ENCODE measurements around the gene SLAMF1.
"Not testable (repeated sequence)": the region's sequence is repeated elsewhere in the genome, so short reads cannot be mapped to it uniquely, and the experiment has no call there.

SLAMF1 gene

DNA sequence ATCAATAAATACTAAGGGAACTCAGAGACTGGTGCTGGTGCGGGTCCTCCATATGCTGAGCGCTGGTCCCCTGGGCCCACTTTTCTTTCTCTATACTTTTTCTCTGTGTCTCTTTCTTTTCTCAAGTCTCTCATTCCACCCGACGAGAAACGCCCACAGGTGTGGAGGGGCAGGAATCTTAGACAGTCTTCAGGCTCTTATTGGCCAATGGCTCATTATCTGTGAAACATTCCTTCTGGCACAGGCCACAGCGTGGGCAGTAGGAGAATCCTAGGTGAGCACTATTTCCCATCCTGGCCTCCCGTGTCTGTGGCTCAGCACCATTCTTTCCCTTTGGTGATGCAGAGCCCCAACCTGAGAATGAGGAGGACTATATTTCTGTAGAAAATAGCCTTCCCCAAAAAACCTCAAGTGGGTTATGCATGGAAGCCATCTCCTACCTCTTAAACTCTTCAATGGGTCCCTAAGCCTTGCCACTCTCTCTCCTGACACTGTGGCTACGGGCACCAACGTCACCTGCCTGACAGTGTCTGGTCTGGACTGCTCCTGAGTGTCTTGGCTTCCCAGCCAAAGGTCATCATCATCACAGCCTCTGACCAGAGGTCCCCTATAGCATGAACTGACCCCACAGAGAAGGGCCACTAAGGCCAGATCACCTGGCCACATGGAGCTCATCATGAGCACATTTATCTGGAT lies 6.2 kb upstream of the SLAMF1 start:
- Mint-ChIP-seq H3K27ac (no peak overlapping the region), H3K27me3 (no peaks in the 10 kb centered on the region), H3K9me3 (ENCODE audit: low read depth) (no peaks in the 10 kb centered on the region), H3K36me3 (peaks cover 5% of the 10 kb centered on the region), H3K4me1 (ENCODE audit: low read depth) (peaks cover 78% of the 10 kb centered on the region), H3K4me3 (no peak overlapping the region)

DNA sequence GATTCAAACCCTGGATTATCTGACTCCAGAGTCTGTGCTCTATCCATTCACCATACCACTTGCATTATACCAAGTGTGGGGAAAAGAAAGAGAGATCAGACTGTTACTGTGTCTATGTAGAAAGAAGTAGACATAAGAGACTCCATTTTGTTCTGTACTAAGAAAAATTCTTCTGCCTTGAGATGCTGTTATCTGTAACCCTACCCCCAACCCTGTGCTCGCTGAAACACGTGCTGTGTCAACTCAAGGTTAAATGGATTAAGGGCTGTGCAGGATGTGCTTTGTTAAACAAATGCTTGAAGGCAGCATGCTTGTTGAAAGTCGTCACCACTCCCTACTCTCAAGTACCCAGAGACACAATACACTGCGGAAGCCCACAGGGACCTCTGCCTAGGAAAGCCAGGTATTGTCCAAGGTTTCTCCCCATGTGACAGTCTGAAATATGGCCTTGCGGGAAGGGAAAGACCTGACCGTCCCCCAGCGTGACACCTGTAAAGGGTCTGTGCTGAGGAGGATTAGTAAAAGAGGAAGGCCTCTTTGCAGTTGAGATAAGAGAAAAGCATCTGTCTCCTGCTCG lies 5.3 kb upstream of the SLAMF1 start:
- peaks cover 76% of the 10 kb centered on the region for H3K4me1 Mint-ChIP-seq (ENCODE audit: low read depth)
- H3K9me3 Mint-ChIP-seq (ENCODE audit: low read depth); H3K36me3 Mint-ChIP-seq; H3K4me3 Mint-ChIP-seq; H3K27me3 Mint-ChIP-seq: not testable (repeated sequence)
- H3K27ac Mint-ChIP-seq: peak overlapping the region; percentile 56

DNA sequence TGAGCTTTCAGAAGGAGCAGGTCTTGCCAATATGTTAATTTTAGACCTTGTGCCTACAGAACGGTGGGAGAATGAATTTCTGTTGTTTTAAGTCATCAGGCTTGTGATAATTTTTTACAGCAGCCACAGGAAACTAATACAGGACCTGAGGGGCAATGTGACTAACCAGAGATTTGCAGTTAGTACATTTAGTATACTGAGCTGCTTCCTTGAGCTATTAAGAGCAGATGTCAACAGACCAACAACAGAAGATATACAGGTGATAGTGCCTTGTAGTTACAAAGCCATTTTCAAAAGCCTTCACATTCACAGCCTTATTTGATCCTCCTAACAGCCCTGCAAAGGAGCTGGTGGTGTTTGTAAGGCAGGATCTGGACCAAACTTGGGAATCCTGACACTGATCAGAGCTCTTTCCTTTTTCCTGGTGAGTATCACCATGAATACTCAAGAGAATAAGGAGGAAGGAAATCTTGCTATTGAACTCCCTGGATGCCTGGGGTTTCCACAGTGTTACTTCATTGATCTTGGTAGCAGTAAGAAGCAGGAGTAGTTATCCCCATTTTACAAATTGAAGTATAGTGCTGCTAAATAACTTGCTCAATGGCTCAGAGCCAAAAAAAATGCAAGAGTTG lies 4.7 kb upstream of the SLAMF1 start:
- Mint-ChIP-seq H3K9me3 (ENCODE audit: low read depth) (no peaks in the 10 kb centered on the region), H3K27ac (peak overlapping the region; percentile 56), H3K4me3 (no peak overlapping the region), H3K27me3 (no peaks in the 10 kb centered on the region), H3K4me1 (ENCODE audit: low read depth) (peaks cover 72% of the 10 kb centered on the region), H3K36me3 (peaks cover 5% of the 10 kb centered on the region)

DNA sequence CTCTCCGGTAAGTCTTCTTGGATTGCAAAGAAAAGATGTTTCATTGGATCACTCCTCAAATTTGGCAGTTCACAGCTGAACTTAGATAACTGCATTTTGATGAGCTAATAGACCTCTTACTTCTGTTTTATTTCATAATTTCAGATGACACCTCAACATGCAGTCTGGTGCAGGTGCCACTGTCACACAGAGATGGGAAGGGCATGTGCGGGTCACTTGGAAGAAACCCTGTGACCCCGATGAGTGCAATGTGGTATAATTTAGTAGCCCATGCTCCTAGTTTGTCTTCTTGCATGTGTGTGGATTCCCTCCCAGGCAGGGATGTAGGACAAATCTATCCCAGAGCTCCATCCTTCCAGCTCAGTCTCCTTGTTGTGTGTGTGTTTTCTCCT lies 481 bp upstream of the SLAMF1 start:
- Mint-ChIP-seq H3K4me1 (ENCODE audit: low read depth) (peaks cover 80% of the 10 kb centered on the region), H3K9me3 (ENCODE audit: low read depth) (no peaks in the 10 kb centered on the region), H3K27me3 (no peaks in the 10 kb centered on the region), H3K36me3 (peaks cover 32% of the 10 kb centered on the region), H3K27ac (peak overlapping the region; percentile 93), H3K4me3 (peak overlapping the region; percentile 97)

DNA sequence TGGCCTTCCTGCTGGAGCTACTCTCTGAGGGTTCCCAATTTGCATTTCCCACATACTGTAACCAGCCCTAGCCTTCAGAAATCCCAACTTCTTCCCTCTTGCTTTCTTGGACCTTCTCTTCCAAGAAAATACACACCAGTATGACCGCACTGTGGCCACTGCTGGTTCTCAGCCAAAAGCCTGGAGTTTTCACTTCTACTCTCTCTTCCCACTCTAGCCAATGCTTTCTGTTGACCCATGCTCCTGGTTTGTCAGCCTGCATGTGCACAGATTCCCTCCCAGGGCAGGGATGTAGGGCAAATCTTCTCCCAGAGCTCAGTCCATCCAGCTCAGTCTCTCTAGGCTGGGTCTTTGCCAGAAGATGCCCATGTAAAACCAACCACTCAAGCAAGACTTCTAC lies 664 bp downstream of the SLAMF1 start:
- Mint-ChIP-seq H3K4me3 (peak overlapping the region; percentile 97), H3K36me3 (peaks cover 34% of the 10 kb centered on the region), H3K27me3 (no peaks in the 10 kb centered on the region)

DNA sequence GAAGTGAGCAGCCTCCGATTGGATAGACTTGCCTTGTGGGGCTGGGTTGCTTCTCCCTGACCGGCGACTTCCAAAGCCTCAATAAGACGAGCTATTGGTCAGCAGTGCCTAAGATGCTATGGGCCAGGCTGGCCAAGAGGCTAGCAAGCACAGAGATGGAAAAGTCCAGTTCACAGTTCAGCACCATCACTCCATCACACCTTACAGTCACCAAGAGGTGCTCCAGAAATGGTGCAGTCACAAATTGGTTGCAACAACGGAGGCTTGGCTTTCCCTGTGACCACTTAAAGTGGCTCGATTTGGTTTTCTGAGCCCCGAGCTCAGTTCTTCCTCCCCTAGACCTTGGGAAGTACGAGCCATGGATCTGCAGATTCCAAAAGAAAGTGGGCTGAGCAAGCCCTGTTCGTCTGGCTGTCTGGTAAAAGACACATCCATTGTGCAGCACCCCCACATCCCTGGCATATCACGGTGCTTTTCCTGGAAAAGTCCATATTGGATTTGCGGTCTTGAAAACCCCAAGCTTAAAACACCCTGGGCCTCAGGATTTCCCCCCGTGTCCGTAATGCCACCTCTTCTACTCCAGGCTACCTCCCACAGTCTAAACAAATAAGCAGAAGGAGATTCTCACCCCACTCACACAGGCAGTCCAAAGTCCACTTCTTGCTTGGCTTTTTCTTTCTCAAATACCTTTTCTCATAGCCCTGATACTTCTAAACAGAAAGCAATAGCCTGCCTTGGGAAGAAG lies 1.3 kb downstream of the SLAMF1 start:
- Mint-ChIP-seq H3K4me3 (peak overlapping the region; percentile 97), H3K27me3 (no peaks in the 10 kb centered on the region), H3K27ac (peak overlapping the region; percentile 93), H3K36me3 (peaks cover 31% of the 10 kb centered on the region), H3K9me3 (ENCODE audit: low read depth) (no peaks in the 10 kb centered on the region), H3K4me1 (ENCODE audit: low read depth) (peaks cover 80% of the 10 kb centered on the region)

More for the DNA sequence above, 664 bp downstream of the SLAMF1 start:
- H3K4me1 Mint-ChIP-seq (ENCODE audit: low read depth): peaks cover 80% of the 10 kb centered on the region
- H3K27ac Mint-ChIP-seq: peak overlapping the region; percentile 93
- no peaks in the 10 kb centered on the region for H3K9me3 Mint-ChIP-seq (ENCODE audit: low read depth)

DNA sequence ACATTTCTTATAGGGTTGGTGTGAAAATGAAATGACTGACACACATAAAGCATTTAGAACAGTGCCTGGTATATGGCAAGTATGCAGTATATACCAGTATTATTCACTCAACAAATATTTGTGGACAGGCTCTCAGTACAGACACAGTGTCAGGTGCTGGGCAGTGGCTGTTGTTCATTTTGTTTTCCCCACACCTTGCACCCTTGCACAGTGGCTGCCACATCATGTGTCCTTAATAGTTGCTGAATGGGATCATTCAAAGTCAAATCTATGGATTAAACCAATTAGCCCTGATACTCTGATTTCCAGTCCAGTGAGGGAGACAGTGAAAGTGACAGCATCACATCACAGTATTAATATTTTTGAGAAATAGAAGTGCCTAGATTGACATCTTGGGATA lies 2.4 kb downstream of the SLAMF1 start:
- H3K4me3 Mint-ChIP-seq: peak overlapping the region; percentile 97
- H3K27ac Mint-ChIP-seq: peak overlapping the region; percentile 93
- no peaks in the 10 kb centered on the region for H3K9me3 Mint-ChIP-seq (ENCODE audit: low read depth)
- H3K36me3 Mint-ChIP-seq: peaks cover 34% of the 10 kb centered on the region
- H3K27me3 Mint-ChIP-seq: no peaks in the 10 kb centered on the region
- peaks cover 81% of the 10 kb centered on the region for H3K4me1 Mint-ChIP-seq (ENCODE audit: low read depth)

DNA sequence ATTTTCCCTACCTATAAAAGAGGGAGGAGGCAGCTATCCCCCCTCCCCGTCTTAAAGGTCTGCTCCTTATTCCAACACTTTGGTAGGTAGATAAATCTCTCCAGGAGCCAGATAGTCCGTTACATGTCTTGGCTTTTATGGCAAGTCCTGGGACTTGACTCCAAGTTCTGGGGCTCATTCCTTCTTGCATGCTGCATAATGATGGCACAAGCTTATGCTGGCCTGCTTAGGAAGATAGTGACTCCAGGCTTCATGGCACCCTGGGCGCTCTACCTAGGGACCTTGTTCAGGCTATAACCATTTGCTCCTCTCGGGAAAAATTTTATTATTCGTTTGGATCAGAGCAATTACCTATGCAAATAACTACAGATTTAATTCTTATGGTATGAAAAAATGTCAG lies 3.7 kb downstream of the SLAMF1 start:
- H3K36me3 Mint-ChIP-seq: peaks cover 34% of the 10 kb centered on the region
- peak overlapping the region; percentile 97 for H3K4me3 Mint-ChIP-seq
- H3K27ac Mint-ChIP-seq: peak overlapping the region; percentile 93
- no peaks in the 10 kb centered on the region for H3K9me3 Mint-ChIP-seq (ENCODE audit: low read depth)
- H3K27me3 Mint-ChIP-seq: no peaks in the 10 kb centered on the region
- peaks cover 83% of the 10 kb centered on the region for H3K4me1 Mint-ChIP-seq (ENCODE audit: low read depth)

DNA sequence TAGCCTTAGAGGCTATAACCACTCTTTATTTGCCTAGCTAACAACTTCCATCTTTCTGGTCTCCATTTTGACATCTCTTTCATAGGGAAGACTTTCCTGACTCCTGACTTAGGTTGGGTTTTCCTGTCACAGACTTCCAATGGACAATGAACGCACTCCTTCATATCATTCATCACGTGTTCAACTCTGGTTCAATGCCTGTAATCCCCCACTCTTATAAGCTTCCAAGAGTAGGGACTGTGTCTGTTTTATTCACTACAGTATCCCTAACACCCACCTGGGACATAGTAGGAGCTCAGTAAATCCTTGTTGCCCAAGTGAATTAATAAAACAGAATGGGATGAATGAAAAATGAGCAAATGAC lies 4.6 kb downstream of the SLAMF1 start:
- Mint-ChIP-seq H3K27ac (peak overlapping the region; percentile 93), H3K36me3 (peaks cover 34% of the 10 kb centered on the region), H3K27me3 (no peaks in the 10 kb centered on the region), H3K4me1 (ENCODE audit: low read depth) (peaks cover 85% of the 10 kb centered on the region), H3K9me3 (ENCODE audit: low read depth) (no peaks in the 10 kb centered on the region), H3K4me3 (peak overlapping the region; percentile 97)

DNA sequence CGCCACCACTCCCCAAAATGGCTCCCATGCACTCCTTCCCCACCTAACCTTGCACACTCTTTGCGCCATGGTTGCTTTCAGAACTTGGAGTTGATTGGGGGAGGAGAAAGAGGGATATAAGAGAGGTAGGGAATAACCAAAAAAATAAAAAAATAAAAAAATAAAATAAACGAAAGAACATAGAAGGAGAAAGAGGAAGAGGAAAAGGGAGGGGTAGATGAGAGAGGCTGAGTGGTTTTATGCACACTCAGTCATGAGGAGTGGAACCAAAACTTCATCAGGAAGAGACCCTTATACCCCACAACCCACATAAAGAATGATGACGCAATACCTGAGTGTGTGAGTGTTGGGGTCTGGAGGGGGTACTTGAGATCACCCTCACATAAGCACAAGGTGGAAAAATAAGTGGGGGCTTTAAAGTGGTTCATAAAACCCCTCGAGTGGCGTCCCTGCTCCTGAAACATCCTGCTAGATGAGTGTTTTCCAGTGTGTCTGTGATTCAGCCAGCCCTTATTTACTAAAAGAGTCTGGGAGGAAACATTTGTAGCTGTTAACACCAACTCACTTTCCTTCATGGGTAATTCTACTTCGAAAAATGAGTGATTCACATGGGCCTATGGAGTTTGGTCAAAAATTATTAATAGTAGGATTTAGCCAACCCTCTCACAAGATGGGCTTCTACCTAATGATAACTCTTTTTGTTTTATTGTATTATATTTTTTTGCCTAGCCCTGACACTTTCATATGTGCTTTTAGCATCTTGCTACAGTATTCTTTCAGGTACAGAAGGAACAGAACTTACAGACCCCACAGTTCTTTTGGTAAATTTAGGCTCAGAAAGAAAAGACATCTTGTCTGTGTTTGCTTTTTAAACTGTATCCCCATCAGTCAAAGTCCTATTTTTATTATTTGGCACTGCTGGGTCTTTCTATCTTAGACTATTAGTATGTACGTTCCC lies 5.2 kb downstream of the SLAMF1 start:
- Mint-ChIP-seq H3K27ac (peak overlapping the region; percentile 93), H3K36me3 (peaks cover 39% of the 10 kb centered on the region), H3K9me3 (ENCODE audit: low read depth) (no peaks in the 10 kb centered on the region)

DNA sequence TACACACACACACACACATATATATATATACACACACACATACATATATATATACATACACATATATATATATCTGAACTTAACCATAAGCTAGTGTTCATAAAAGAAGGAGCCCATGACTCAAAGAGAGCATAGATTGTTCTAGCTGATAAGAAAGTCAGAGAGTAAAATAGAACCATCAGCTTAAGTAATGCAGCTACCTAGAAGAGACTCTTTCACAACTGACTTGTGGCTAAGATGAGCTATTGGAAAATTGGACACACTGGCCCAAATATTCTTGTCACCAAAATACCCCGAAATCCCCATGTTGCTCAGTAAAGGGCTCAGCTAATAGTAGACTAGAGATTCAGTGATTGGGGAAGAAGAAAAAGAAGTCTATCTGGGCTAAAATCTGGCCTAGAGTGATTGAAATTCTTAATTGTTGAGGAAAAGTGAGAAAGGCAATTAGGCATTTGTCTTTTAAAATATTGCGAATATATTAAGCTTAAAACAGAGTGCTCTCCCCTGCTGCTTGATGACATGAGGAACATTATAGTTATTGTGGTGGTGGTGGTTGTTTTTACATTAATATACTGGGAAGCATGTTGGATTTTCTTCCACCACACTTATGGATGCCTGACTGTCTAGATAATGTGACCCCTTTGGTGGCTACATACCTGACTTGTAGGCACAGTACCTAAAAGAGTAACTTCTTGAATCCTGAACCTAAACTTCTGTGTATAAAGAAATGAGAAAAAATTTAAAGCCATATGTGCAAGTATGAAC lies 6.3 kb downstream of the SLAMF1 start:
- Mint-ChIP-seq H3K4me1 (ENCODE audit: low read depth) (peaks cover 91% of the 10 kb centered on the region), H3K27ac (peak overlapping the region; percentile 92), H3K9me3 (ENCODE audit: low read depth) (no peaks in the 10 kb centered on the region), H3K27me3 (no peaks in the 10 kb centered on the region), H3K36me3 (peaks cover 34% of the 10 kb centered on the region), H3K4me3 (peak overlapping the region; percentile 97)

More for the DNA sequence above, 5.2 kb downstream of the SLAMF1 start:
- H3K27me3 Mint-ChIP-seq: no peaks in the 10 kb centered on the region
- H3K4me3 Mint-ChIP-seq: peak overlapping the region; percentile 97
- H3K4me1 Mint-ChIP-seq (ENCODE audit: low read depth): peaks cover 89% of the 10 kb centered on the region

DNA sequence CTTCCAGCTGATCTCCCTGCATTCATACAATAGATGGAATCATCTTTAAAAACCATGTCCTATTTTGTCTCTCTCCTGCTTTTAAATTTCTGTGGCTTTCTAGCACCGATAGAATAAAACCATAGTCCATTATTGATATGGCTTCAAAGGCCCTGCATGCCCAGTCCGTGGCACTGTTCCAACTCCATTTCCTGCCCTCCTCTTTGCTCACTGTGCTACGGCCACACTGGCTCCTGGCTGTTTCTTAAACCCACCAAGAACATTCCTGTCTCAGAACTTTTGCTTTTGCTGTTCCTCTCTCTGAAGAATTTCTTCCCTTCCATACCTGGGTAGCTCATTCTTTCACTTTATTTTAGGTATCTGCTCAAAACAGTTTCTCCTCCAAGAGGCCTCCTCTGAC lies 7.2 kb downstream of the SLAMF1 start:
- Mint-ChIP-seq H3K9me3 (ENCODE audit: low read depth) (no peaks in the 10 kb centered on the region), H3K27me3 (no peaks in the 10 kb centered on the region), H3K36me3 (peaks cover 34% of the 10 kb centered on the region), H3K4me3 (peak overlapping the region; percentile 80), H3K4me1 (ENCODE audit: low read depth) (peaks cover 95% of the 10 kb centered on the region), H3K27ac (peak overlapping the region; percentile 97)

DNA sequence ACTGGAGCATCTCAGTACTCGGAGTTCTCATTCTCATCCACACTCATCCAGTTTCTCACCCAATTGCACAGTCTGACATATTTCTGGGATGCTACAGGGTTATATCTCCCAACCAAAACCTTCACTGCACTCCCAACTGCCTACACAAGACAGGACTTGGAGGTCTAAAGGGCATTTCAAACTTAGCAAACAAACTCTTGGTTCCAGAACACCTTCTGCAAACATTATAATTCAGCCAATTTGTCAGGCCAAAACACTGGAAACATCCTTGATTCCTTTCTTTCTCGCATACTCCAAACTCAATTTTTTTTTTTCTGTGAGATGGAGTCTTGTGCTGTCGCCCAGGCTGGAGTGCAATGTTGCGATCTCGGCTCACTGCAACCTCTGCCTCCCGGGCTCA lies 7.9 kb downstream of the SLAMF1 start:
- H3K27ac Mint-ChIP-seq: peak overlapping the region; percentile 97
- H3K4me1 Mint-ChIP-seq (ENCODE audit: low read depth): peaks cover 95% of the 10 kb centered on the region
- no peaks in the 10 kb centered on the region for H3K9me3 Mint-ChIP-seq (ENCODE audit: low read depth)
- H3K36me3 Mint-ChIP-seq: peaks cover 35% of the 10 kb centered on the region
- peak overlapping the region; percentile 80 for H3K4me3 Mint-ChIP-seq
- H3K27me3 Mint-ChIP-seq: no peaks in the 10 kb centered on the region

DNA sequence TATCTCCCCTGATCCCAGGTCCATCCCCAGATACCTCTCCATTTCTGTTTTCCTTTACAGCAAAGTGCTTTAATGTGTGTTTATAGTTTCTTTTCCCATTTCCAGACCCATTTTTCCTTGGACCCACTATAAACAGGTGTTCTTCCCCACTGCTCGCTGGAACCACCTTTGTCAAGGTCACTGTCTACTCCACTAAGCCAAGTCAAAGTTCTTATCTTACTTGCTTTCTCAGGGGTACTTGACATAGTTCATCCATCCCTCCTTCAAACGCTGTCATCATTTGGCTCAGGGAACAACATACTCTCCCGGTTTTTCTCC lies 8.3 kb downstream of the SLAMF1 start:
- H3K27me3 Mint-ChIP-seq: no peaks in the 10 kb centered on the region
- H3K27ac Mint-ChIP-seq: peak overlapping the region; percentile 97
- H3K4me3 Mint-ChIP-seq: peak overlapping the region; percentile 80
- H3K36me3 Mint-ChIP-seq: peaks cover 35% of the 10 kb centered on the region
- peaks cover 95% of the 10 kb centered on the region for H3K4me1 Mint-ChIP-seq (ENCODE audit: low read depth)
- no peaks in the 10 kb centered on the region for H3K9me3 Mint-ChIP-seq (ENCODE audit: low read depth)
